DMS153 treated with DMSO at 0.1 percent for 48 hours (cell line): ENCODE measurements around the gene L3MBTL1.

Experiments used
- DNase-seq: peaks from one replicate; lab custom pipeline; 2025; ENCODE audit not compliant: unreplicated experiment; lab: John Stamatoyannopoulos, UW

Gene L3MBTL1

DNA sequence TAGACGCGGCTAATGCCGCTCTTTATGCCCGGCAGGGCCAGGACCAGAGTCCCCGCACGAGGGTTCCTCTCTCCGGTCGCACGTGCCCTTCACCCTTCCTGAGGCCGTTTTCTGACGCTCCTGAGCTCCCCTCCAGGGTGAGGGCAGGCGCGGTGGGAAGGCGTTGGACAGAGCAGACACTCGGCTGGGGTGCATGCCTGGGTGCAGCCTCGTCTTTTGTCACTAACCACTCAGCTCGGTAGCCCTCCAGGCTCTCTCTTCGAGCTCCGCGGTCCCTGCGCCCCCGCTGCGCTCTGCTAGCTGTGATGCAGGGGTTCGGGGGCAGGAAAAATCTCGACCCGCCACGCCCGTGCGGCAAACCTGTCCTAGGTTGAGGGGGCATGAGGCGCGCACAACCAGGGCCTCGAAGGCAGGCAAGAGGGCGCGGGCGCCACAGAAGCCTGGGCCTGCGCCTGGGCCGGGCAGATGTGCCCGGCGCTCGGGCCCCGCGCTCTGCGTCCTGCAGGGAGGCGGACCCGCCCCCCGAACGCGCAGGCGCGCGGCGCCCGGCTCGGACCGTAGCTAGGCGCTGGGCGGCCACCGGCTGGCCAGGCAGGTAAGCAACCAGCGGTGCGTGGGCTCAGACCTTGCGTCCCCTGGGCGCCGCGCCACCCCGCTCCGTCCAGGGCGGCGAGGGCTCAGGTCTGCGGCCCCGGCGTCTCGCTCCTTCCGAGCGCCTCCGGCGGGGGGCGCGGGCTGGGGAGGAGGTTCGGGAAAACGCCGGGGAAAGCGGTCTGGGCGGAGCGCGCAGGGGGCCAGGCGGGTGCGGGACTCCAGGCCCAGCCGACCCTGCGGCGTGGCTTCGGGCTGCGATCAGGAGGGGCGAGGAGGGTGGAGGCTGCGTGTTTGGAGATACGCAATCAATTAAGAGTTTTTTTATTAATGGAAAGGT lies at the start of gene L3MBTL1:
Gene L3MBTL1, plus strand, starts transcription at position 548 of the 931 bp plus-strand sequence. CDS start 5,807 bp downstream, outside the sequence.
- no peak for DNase-seq

DNA sequence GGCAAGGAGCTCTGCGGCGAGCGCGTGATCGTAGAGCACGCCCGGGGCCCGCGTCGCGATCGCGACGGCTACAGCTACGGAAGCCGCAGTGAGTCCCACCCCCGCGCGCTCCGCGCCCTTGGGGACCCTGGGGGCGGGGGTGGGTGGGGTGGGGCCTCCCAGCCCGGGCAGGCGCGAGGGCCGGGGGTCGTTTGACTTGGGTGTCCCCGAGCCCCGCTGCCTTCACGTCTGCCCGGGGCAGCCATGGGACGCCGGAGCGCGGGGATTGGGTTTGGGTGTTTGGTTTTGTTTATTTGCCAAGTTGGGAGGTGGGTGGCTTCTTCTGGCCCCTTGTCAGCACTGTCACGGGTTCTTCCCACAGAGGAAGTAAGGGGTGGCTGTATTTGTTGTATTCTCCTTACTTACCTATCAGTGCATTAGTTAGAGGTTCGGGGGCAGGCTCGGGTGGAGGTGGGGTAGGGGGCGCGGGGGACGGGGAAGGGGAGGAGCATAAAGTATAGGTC lies 49.0 kb upstream of the L3MBTL1 start:
- no peak for DNase-seq

DNA sequence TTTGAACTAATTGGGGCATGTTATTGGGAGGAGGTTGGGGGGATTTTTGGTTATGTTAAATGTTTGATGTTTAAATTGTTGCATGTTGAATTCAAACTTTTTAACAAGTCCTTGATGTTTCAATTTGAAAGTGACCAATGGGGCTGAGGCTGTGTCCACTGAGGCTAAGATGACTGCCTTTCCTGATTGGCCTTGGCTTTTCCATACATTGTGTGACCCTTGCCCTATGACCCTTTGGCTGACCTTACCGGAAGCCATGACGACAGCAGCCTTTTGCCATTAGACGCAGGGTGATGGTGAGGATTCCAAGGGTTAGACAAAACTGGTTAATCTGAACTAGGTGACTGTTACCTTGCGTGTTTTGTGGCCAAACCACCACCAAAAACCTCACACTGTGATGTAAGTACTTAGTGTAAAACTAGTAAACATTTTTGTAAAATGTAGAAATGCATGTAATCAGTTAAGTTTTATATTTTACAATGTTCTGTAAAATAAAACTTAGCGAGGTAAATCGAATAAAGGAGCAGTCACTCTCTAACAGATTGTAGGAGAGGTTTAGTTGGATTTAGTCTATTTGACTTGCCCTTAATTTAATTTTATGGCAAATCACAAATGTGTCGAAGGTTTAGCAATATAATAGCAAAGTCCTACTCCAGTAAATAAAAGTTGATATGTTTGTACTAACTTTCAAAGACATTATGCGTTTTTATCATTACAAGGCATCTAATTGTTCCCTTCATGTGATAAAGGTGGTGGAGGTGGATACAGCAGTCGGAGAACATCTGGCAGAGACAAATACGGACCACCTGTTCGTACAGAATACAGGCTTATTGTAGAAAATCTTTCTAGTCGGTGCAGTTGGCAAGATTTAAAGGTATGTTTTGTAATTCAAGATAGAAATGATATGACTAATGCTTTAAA lies 48.2 kb upstream of the L3MBTL1 start:
- no peak for DNase-seq

DNA sequence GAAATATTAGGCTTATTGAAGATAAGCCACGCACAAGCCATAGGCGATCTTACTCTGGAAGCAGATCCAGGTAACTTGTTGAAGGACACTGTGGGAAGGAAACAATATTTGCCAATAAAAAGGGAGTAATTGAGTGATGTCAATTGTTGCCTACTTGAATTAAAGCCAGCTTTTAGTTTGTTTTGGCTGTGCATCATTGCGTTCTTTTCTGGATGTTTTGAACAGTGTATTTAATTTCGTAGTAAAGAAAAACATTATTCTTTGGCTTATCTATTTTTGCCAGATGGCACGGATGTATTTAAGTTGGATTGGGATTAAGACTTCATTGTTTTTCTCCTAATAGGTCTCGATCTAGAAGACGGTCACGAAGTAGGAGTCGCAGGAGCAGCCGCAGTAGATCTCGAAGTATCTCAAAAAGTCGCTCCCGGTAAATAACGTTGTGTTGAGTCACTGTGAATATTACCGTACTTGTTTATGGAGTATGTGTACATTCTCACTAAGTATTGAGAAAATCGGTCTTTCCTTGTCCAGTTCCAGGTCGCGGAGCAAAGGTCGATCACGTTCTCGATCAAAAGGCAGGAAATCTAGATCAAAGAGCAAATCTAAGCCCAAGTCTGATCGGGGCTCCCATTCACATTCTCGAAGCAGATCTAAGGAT lies 47.2 kb upstream of the L3MBTL1 start:
- DNase-seq, result no peak

DNA sequence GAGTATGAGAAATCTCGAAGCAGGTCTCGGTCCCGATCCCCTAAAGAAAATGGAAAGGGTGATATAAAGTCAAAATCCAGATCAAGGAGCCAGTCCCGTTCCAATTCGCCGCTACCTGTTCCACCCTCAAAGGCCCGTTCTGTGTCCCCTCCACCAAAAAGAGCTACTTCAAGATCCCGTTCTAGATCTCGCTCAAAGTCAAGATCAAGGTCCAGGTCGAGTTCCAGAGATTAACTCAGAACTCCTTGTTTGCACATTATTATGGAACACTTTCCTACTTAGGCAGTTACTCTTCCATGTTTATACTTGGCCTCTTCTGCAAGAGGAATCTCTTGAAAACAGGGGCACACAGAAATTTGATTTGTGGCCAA lies 46.7 kb upstream of the L3MBTL1 start:
- no peak for DNase-seq

DNA sequence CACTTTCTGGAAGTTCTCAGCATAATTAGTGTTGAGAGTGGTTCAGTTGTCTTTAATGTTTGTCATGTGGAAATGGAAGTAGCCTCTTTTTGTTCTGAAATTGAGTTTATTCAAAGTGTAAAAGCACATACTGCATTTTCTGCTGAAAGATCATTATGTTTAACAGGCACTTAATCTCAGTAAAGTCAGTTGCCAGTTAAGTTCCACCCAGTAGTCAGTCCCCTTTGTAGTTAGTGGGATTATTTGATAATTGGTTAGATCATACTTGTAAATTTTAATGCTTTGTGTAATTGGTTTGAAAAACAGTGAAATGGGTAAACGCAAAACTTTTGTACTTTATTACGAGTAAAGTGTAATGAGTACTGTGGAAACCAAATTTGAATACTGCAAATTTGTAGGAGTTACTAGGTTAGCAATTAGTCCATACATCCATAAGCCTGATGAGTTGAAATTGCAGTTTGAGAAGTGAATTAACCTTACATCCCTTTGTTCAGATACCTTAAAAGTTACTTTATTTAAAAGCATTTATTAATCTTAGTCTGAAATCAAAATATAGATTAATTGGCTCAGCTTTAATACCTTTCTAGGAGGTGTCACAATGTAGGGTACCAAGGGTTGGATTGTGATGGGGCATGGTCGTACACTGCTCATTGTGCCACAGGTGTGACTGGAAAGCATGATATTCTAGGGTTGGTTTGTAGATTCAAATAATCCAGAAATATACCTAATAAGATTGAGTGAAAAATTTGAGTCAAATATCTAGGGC lies 45.4 kb upstream of the L3MBTL1 start:
- no peak for DNase-seq

DNA sequence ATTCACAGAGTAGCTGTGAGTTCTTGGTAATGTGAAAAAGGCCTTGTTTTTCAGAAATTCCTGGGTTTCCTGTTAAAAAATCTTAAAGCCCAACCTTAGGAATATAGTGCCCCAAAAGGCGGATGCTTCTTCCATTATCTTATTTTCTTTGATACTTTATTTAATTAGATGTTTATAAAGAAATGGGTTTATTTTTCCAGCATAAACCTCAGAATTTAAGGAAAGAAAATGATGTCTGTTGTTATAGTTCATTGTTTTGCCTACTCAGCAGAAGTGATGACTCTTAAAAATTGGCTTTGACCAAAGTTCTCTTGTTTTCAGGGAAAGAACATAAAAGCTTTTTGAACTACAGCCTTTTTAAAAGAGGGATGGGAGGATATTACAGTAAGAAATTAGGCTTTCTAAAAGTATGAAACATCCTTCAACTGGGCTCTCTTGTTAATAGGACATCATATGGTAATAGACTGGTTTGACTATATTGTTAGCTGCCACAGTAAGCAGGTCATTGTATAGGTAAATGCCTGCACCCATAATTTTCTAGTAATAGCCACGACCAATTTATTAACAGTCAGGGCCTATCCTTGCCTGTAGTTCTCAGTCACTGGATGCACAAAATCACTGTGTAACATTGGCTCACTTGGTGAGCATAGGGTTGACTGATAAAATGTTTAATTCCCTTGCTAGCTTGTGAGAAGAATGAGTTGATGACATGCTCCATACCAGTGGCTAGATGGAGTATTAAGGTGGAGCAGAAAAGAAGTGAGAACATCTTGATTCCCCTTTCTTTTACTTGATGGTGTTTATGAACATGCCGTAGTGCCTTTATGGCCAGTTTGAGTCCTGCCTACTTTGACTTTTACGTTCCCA lies 44.6 kb upstream of the L3MBTL1 start:
- no peak for DNase-seq

DNA sequence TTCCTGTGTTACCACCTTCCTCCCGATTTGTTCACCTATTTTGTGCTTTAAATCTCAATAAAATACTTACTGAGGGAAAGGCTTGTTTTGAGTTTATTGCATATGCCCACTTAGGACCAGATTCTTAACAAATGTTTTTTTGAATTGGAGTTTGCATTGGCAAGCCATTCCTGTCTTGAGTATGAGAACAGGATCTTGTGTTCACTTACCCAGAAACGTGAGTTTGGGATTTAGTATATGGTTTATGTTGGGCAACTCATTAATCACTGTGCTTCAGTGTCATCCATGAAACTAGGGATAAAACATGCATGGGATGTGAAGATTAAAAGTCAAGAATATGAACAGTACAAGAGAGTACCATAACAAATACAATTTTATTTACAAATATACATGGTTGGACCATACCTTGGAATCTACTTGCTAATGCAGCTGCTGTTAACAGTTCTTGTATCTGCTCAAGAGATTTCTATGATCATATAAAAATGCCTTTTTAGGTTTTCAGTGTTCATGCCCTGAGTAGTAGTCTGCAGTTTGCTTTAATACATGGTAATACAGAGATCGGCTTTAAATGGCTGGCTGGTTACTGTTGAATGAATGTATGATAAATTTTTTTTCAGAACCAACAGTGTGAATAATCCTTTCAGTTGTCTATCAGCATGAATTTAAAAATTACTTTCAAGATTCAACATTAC lies 43.8 kb upstream of the L3MBTL1 start:
- no peak for DNase-seq

DNA sequence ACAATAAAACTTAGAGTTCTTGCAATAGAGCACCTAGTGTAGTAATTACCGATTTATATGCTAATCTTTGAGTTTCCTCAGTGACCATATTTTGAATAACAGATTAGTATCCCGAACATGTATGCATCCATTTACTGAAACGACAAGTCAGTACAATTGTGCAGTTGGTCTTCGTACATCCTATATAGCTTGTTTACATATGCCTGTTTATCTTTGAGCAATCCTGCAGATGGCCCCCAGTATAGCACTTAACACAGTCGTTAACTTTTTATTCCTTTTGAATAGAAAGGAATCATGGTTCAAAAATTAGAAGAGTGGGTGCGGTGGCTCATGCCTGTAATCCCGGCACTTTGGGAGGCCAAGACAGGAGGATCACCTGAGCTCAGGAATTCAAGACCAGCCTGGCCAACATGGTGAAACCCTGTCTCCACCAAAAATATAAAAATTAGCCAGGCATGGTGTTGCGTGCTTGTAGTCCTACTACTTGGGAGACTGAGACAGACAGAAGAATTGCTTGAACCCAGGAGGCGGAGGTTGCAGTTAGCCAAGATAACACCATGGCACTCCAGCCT lies 43.2 kb upstream of the L3MBTL1 start:
- no peak for DNase-seq

DNA sequence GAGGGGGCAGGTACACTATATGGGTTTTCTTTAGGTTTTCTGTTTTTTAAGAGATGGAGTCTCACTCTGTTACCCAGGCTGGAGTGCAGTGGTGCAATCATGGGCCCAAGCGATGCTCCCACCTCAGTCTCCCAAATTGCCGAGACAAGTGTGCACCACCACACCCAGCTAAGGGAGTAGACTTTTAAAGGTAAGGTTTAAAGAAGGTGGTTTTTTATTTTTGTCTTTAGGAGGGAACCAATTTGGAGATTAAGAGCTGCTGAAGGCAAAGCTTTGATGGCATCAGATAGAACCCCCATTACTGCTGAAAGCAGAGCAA lies 41.9 kb upstream of the L3MBTL1 start:
- no peak for DNase-seq

DNA sequence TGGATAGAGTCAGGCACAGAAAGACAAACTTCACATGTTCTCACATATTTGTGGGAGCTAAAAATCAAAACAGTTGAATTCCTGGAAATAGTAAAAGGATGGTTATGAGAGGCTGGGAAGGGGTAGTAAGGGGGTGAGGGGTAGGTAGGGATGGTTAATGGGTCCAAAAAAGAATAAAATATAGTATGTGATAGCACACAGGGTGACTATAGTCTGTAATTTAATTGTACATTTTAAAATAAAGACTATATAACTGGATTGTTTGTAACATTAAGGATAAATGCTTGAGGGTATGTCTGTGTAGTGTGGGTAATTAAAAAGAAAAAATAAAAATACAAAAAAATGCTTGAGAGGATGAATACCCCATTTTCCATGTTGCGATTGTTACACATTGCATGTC lies 39.9 kb upstream of the L3MBTL1 start:
- no peak for DNase-seq

DNA sequence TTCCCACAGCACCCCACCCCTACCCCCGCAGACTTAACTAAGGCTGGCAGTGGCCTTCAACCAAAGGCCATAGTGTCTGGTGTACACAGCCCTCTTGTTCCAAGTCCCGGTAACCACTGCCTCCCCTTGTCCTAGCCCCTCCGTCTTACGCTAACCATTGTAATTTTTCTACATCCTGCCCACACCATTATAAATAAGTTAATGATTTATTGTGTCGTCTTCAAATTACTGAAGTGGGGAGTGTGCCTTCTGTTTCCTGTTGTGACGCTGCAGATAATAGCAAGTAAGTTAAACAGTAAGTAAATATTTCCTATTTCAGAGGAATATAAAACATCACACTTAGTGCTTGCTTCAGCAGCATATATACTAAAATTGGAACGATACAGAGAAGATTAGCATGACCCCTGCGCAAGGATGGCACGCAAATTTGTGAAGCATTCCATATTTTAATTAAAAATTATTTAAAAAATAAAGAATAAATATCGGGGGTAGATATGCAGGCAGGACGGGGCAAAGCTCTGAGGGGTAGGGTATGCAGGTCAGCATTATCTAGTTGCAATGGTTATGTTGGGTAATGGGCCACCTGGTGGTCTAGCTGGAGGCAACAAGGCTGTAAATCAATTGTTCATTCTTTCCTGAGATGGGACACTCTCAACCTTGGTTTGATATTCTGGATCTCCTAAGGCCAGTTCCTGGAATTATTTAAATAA lies 34.7 kb upstream of the L3MBTL1 start:
- DNase-seq, result no peak

DNA sequence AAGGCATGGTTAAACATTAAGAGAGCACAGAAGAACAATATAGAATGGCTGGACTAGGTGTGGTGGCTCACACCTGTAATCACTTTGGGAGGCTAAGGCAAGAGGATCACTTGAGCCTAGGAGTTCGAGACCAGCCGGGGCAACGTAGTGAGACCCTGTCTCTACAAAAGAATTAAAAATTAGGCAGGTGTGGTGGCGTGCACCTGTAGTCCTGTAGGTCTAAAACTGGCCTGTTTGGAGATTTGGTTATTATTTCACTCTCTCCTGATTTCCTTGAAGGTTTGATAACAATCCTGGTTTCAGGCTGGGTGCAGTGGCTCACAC lies 34.2 kb upstream of the L3MBTL1 start:
- DNase-seq, result no peak

DNA sequence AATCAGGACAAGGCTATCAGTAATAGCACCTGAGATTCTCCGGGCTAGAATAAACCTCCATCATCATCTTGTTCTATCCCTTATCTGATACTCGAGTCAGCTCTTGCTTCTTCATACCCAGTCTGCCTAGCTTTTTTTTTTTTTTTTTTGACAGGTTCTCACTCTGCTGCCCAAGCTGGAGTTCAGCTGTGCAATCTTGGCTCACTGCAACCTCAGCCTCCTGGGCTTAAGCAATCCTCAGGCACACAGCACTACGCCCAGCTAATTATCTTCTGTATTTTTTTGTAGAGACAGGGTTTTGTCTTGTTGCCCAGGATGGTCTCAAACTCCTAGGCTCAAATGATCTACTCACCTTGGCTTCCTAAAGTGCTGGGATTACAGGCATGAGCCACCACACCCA lies 30.3 kb upstream of the L3MBTL1 start:
- no peak for DNase-seq

DNA sequence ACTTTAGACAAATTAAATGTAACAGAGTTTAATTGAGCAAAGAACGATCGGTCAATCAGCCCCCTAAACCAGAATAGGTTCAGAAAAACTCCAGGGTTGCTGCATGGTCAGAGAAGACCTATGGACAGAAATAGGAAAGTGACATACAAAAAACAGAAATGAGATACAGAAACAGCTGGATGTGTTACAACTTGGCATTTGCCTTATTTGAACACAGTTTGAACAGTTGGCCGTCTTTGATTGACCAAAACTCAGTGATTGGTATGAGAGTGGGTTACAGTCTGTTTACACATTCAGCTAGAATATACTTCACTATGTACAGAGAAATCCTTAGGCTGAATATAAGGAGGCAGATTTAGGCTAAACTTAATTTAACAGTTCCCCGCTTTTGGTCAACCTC lies 29.9 kb upstream of the L3MBTL1 start:
- DNase-seq, result no peak

DNA sequence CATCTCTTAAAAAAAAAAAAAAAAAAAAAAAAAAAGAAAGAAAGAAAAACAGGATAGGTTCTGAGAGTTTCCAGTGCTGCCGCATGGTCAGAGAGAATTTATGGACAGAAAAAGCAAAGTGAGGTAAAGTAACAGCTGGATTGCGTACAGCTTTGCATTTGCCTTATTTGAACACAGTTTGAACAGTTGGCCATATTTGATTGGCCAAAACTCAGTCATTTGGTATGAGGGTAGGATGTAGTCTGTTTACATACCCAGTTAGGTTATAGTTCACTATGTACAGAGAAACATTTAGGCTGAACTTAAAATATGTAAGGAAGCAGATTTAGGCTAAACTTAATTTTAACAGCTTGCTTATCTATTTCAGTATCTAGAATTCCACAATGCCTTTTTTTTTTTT lies 17.5 kb upstream of the L3MBTL1 start:
- no peak for DNase-seq

DNA sequence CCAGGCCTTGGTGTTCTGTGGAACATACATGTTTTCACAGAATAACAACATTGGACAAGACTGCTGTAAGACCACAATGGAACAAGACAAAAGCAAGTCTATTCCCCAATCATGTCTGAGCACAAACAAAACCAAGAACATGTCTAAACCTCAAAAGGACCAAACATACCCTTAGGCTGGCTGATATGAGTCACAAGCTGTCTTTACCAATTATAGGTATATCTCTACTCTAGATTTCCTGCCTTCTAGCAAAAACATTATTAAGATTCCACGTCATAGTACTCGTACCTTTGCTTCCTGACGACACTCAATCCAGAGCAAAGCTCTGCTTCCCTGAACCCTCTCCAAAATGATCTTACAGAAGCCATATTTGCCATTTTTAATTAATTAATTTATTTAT lies 15.4 kb upstream of the L3MBTL1 start:
- DNase-seq, result no peak

DNA sequence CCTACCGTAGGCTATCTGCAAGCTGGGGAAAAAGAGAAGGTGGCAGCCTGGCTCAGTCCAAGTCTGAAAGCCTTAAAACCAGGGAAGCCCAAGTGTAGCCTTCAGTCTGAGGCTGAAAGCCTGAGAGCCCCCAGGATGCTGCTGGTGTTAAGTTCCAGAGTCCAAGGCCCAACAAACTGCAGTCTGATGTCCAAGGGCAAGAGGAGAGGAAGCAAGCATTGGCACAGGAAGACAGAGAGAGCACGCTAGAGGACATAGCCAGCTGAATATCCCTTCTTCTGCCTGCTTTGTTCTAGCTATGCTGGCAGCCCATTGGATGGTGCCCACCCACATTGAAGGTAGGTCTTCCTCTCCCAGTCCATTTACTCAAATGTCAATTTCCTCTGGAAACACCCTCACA lies 12.1 kb upstream of the L3MBTL1 start:
- no peak for DNase-seq
